Measurements from ENCODE around the gene ZDHHC12. TPM values are rescaled to one million over a fixed set of nuclear protein-coding genes. Genes with fewer than 3 reads are reported as not detected.
A peak's percentile ranks its signal among the peaks of the same experiment; 100 is the strongest.

Gene ZDHHC12
- total RNA-seq, 1 experiment from 2014 or later, result 22.7 TPM

DNA sequence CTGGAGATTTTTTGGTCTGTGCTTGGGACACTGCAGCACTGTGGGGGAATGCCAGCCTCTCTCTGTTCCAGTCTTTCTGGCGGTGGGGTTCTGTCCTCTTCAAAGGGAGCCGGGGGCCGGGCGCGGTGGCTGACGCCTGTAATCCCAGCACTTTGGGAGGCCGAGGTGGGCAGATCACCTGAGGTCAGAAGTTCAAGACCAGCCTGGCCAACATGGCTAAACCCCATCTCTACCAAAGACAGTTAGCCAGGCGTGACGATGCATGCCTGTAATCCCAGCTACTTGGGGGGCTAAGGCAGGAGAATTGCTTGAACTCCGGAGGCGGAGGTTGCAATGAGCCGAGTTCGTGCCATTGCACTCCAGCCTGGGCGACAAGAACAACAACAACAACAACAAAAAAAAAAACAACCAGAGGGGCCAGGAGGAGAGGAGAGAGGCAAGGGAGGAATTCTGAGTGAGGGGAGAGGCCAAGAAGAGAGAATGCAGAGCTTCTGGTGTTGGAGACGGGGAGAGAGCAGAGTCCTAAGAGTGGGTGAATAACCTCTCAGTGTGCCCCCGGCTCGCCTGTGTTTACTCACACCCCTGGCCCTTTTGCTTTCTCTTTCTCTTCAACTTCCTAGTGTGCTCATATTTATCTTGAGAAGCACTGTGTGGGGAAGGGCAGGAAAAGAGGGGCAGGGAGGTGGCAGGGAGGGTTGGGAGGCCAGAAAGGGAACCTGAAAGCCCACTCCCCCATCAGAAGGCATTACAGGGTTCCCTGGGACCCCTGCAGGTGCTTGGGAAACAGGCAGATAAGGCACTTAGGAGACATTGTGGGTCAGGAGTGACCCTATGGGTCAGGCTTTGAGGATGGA lies 38.1 kb downstream of the ZDHHC12 start:
- no peak overlapping the region for H3K4me3 ChIP-seq
- no peaks in the 10 kb centered on the region for H3K9me3 ChIP-seq
- H3K27me3 ChIP-seq, result no peaks in the 10 kb centered on the region
- no peak for DNase-seq
- H3K36me3 ChIP-seq, result peaks cover 8% of the 10 kb centered on the region

DNA sequence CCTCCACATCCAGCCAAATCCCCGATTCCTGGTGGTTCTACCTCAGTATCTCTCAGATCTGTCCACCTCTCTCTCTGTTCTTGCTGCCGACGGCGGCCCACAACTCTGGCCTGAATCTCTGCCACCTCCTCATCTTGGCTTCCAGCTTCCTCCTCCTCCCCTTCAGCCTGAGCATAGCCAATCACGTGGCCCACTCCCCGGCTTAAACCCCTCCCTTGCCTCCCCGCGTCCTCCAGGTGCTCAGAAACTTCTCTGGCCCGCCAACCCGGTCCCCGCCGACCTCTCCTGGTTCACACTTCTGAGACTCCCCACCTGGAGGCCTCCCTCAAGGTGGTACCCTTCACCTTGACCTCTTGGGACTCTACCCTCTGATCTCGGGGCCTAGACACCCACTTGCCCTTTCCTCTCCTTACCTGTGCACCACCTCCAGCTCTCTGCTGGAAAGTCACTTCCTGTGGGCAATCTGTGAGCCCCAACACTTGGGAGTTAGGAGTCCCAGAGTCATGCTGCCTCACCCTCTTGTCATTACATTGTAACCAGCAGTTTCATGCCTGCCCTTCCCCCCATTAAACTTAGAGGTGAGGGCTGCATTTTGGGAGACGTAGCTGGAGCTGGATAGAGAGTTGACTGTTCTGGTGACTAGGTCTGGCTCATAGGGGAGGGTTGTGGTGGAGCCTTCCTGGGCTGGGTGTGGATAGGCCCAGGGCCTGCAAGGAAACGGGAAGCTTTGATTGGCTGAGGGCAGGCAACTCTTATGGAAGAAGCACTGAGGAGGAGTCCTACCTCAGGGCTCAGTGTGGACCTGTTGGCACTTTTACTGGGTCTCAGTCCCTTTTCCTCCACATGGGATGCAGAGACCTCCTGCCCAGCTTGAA lies 39.4 kb downstream of the ZDHHC12 start:
- no peaks in the 10 kb centered on the region for H3K36me3 ChIP-seq
- H3K4me3 ChIP-seq, result peak overlapping the region; percentile 68
- DNase-seq, result peak; percentile 83
- no peaks in the 10 kb centered on the region for H3K9me3 ChIP-seq
- H3K27me3 ChIP-seq, result no peaks in the 10 kb centered on the region

DNA sequence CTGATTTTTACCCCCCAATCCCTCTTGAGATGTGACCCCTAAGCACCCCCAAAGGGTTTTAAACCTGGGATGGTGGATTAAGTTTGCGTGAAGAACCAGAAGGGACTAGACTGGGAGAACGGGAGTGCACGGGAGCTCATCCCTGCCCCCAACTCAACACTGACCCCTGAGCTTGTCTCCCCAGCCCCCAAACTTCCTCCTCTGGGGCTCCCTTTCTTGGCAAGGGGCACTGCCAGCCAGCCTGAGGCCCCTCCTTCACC lies 39.9 kb downstream of the ZDHHC12 start:
- H3K36me3 ChIP-seq, result no peaks in the 10 kb centered on the region
- no peak for DNase-seq
- H3K9me3 ChIP-seq, result no peaks in the 10 kb centered on the region
- no peaks in the 10 kb centered on the region for H3K27me3 ChIP-seq
- peak overlapping the region; percentile 68 for H3K4me3 ChIP-seq

DNA sequence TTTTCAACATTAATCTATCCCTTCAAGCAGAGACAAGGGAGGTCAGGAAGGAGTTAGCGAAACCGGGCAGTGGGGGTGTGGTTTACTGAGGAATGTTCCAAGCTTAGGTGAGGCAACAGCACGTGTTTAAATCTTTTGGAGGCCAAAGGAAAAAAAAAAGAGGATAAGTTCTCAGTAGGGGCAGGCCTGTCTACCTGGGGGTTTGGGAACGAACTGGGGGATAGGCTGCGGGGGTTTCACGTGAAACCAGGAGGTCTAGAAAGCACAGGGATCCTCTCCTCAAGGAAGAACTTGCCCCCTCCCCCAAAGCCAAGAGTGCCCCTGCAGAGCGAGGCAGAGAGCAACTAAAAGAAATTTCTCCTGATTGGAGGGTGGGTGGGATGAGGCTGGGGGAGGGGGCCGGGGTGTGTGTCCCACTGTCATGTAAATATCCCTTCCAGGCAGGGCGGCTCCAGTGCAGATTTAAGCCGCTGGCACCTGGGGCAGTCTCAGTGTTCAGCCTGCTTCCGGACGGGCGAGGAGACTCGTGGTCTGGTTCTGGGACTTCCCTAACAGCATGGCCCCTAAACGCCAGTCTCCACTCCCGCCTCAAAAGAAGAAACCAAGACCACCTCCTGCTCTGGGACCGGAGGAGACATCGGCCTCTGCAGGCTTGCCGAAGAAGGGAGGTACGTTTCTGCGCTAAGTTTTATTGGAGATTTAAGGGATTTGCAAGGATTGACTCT lies 40.4 kb downstream of the ZDHHC12 start:
- peak; percentile 46 for DNase-seq
- H3K9me3 ChIP-seq, result no peaks in the 10 kb centered on the region
- peak overlapping the region; percentile 68 for H3K4me3 ChIP-seq

DNA sequence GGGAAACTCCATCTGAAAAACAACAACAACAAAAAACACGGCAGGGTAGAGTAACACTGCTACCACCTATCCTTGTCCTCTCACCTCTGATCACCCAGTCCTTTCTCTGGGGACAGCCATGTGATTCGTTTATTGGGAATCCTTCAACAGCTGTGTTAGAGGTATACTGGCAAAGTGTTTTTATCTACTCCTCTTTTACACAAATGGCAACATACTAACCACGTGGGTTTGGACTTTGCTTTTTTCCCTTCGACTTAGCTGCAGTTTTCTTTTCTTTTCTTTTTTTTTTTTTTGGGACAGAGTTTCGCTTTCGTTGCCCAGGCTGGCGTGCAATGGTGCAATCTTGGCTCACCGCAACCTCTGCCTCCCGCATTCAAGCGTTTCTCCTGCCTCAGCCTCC lies 46.1 kb downstream of the ZDHHC12 start:
- Histone ChIP-seq H3K27me3 (no peaks in the 10 kb centered on the region), H3K9me3 (no peaks in the 10 kb centered on the region), H3K36me3 (no peaks in the 10 kb centered on the region), H3K4me3 (no peak overlapping the region)
- no peak for DNase-seq

More for the DNA sequence above, 40.4 kb downstream of the ZDHHC12 start:
- no peaks in the 10 kb centered on the region for H3K27me3 ChIP-seq
- H3K36me3 ChIP-seq, result no peaks in the 10 kb centered on the region

DNA sequence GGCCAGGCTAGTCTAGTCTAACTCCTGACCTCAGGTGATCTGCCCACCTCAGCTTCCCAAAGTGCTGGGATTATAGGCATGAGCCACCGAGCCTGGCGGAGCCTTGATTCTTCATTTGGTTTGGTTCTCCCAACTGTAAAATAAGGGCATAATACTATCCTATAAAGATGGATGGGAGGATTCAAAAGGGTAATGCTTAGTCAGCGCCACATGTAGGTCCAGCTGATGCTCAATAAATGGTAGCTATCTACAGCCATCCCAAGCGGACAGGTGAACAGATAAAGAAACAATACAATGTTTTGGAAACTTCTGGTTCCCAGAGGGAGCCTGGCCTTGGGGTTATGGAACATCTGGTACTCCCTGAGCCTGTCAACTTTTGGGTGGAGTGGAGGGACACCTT lies 48.5 kb downstream of the ZDHHC12 start:
- Histone ChIP-seq H3K4me3 (no peak overlapping the region), H3K27me3 (no peaks in the 10 kb centered on the region), H3K9me3 (no peaks in the 10 kb centered on the region), H3K36me3 (no peaks in the 10 kb centered on the region)
- DNase-seq, result no peak

Other genes starting within 250 kb of the ZDHHC12 start
- gene GLE1, start 219.4 kb downstream of the ZDHHC12 start, total RNA-seq (2014; rRNA removed; shearing (Covaris generic); ENCODE audit: low replicate concordance), result 58.5 and 60.3 TPM in 2 replicates
- gene SPTAN1, start 171.5 kb downstream of the ZDHHC12 start, total RNA-seq (2014; rRNA removed; shearing (Covaris generic); ENCODE audit: low replicate concordance), result 82.6 and 111 TPM in 2 replicates
- 117 and 122 TPM in 2 replicates for gene DYNC2I2, start 67.3 kb downstream of the ZDHHC12 start, total RNA-seq (2014; rRNA removed; shearing (Covaris generic); ENCODE audit: low replicate concordance)
- 782 and 1,015 TPM in 2 replicates for gene SET, start 34.9 kb downstream of the ZDHHC12 start, total RNA-seq (2014; rRNA removed; shearing (Covaris generic); ENCODE audit: low replicate concordance)
- 10.2 and 10.5 TPM in 2 replicates for gene PKN3, start 21.6 kb downstream of the ZDHHC12 start, total RNA-seq (2014; rRNA removed; shearing (Covaris generic); ENCODE audit: low replicate concordance)
- gene ZER1, start 47.8 kb upstream of the ZDHHC12 start, total RNA-seq (2014; rRNA removed; shearing (Covaris generic); ENCODE audit: low replicate concordance), result 10.2 and 28.2 TPM in 2 replicates
- 1.8 and 2.0 TPM in 2 replicates for gene TBC1D13, start 63.1 kb upstream of the ZDHHC12 start, total RNA-seq (2014; rRNA removed; shearing (Covaris generic); ENCODE audit: low replicate concordance)
- 11.9 and 19.7 TPM in 2 replicates for gene ENDOG, start 94.4 kb upstream of the ZDHHC12 start, total RNA-seq (2014; rRNA removed; shearing (Covaris generic); ENCODE audit: low replicate concordance)
- gene SPOUT1, start 105.7 kb upstream of the ZDHHC12 start, total RNA-seq (2014; rRNA removed; shearing (Covaris generic); ENCODE audit: low replicate concordance), result 9.8 and 36.3 TPM in 2 replicates
- gene KYAT1, start 157.8 kb upstream of the ZDHHC12 start, total RNA-seq (2014; rRNA removed; shearing (Covaris generic); ENCODE audit: low replicate concordance), result 9.6 and 17.8 TPM in 2 replicates
- gene LRRC8A, start 158.0 kb upstream of the ZDHHC12 start, total RNA-seq (2014; rRNA removed; shearing (Covaris generic); ENCODE audit: low replicate concordance), result 13.8 and 19.1 TPM in 2 replicates
- gene PHYHD1, start 196.9 kb upstream of the ZDHHC12 start, total RNA-seq (2014; rRNA removed; shearing (Covaris generic); ENCODE audit: low replicate concordance), result not detected in 2 replicates
- 16.9 and 29.7 TPM in 2 replicates for gene DOLK, start 223.5 kb upstream of the ZDHHC12 start, total RNA-seq (2014; rRNA removed; shearing (Covaris generic); ENCODE audit: low replicate concordance)
- 14.5 and 22.4 TPM in 2 replicates for gene NUP188, start 223.6 kb upstream of the ZDHHC12 start, total RNA-seq (2014; rRNA removed; shearing (Covaris generic); ENCODE audit: low replicate concordance)

Data from MG63 (cell line).